ENCODE results near the gene SHKBP1.

- TF ChIP-seq PAX5 (IDR thresholded peaks at IDR 0.05; ENCODE audit: borderline replicate concordance, low read depth, low read length) (no peak; the same call in 1 of the 2 replicates), CTCF (IDR thresholded peaks at IDR 0.05 in 2 of 3, conservative IDR thresholded peaks at IDR 0.05 in 1 of 3; ENCODE audit: control insufficient read depth in 2 of 3, extremely low read depth in 1 of 3, insufficient read depth in 1 of 3, low read depth in 3 of 3, low read length in 3 of 3) (peak; percentile 43 to 52 (median 47); a peak in 5 of 6 replicates), MYB (IDR thresholded peaks at IDR 0.05; ENCODE audit: borderline replicate concordance, low read depth, low read length) (no peak), ATF3 (IDR thresholded peaks at IDR 0.05; ENCODE audit: borderline replicate concordance, extremely low read depth, low read depth, low read length) (no peak), RAD21 (IDR thresholded peaks at IDR 0.05; ENCODE audit: insufficient read depth, low read depth, low read length) (peak; percentile 35; the same call in 1 of the 2 replicates)
Observed at GRCh38 chr19:40570313-40571004, 6.2 kb upstream of the SHKBP1 start.
